HuH-7.5 (cell line): ENCODE results near the gene CFAP92.

Experiments
- DNase-seq: peaks from one replicate; pipeline ENCODE4 v3.0.0; 2011; ENCODE audit warnings: low spot score

Gene CFAP92

GRCh38 chr3:128993461-128994172 is at the start of gene CFAP92:
CFAP92 (minus strand) TSS chr3:128994076; CDS start chr3:128993304, 772 bp downstream.
- DNase-seq, result peak; percentile 93

GRCh38 chr3:129040579-129041300 is 46.9 kb upstream of the CFAP92 start:
- DNase-seq, result no peak

GRCh38 chr3:129040039-129040336 is 46.1 kb upstream of the CFAP92 start:
- no peak for DNase-seq

- no peak for DNase-seq
Measured at GRCh38 chr3:129039271-129040038, 45.6 kb upstream of the CFAP92 start.

- no peak for DNase-seq
Measured at GRCh38 chr3:129038121-129038855, 44.4 kb upstream of the CFAP92 start.

GRCh38 chr3:129037093-129037419 is 43.2 kb upstream of the CFAP92 start:
- DNase-seq, result no peak

- no peak for DNase-seq
Measured at GRCh38 chr3:129036222-129037092, 42.6 kb upstream of the CFAP92 start.

- no peak for DNase-seq
Measured at GRCh38 chr3:129035360-129036221, 41.7 kb upstream of the CFAP92 start.

- no peak for DNase-seq
Measured at GRCh38 chr3:129034642-129035041, 40.8 kb upstream of the CFAP92 start.

- DNase-seq, result no peak
Measured at GRCh38 chr3:129033633-129034321, 39.9 kb upstream of the CFAP92 start.

- no peak for DNase-seq
Measured at GRCh38 chr3:129033151-129033550, 39.3 kb upstream of the CFAP92 start.

- no peak for DNase-seq
Measured at GRCh38 chr3:129032716-129033115, 38.8 kb upstream of the CFAP92 start.

GRCh38 chr3:129031476-129032215 is 37.8 kb upstream of the CFAP92 start:
- no peak for DNase-seq

- no peak for DNase-seq
Measured at GRCh38 chr3:129030611-129031010, 36.7 kb upstream of the CFAP92 start.

- DNase-seq, result no peak
Measured at GRCh38 chr3:129028866-129029265, 35.0 kb upstream of the CFAP92 start.

- no peak for DNase-seq
Measured at GRCh38 chr3:129027544-129027880, 33.6 kb upstream of the CFAP92 start.

GRCh38 chr3:129026728-129027543 is 33.1 kb upstream of the CFAP92 start:
- peak; percentile 99 for DNase-seq

- no peak for DNase-seq
Measured at GRCh38 chr3:129025691-129026435, 32.0 kb upstream of the CFAP92 start.
